DOHH2 (cell line): ENCODE data around the gene PARS2.

Experiments used
- H3F3A ChIP-seq: fragments of 200-600 bp; sonication (generic), shearing (Covaris generic); 2 replicates; pipeline ENCODE4 v1.6.0; 2016; ENCODE audit warnings: antibody characterized with exemption, mild to moderate bottlenecking; ENCODE audit not compliant: control insufficient read depth, insufficient read depth
- H3K27ac ChIP-seq: fragments of 200-600 bp; sonication (generic); 2 replicates; pipeline ENCODE4 v1.5.1; 2014; ENCODE audit warnings: low read depth, mild to moderate bottlenecking, low read length, moderate library complexity
- H3K27me3 ChIP-seq: fragments of 200-600 bp; sonication (generic); 2 replicates; pipeline ENCODE4 v1.6.1; 2014; ENCODE audit warnings: mild to moderate bottlenecking, low read length, mixed read lengths; ENCODE audit not compliant: control insufficient read depth
- H3K36me3 ChIP-seq: fragments of 200-600 bp; sonication (generic); 2 replicates; pipeline ENCODE4 v1.6.1; 2014; ENCODE audit warnings: mild to moderate bottlenecking, low read length, moderate library complexity, mixed read lengths; ENCODE audit not compliant: control insufficient read depth
- H3K4me1 ChIP-seq: fragments of 200-600 bp; sonication (generic); 2 replicates; pipeline ENCODE4 v1.6.1; 2014; ENCODE audit warnings: mild to moderate bottlenecking, low read length, mixed read lengths; ENCODE audit not compliant: control insufficient read depth
- H3K4me2 ChIP-seq: fragments of 200-600 bp; sonication (generic); 2 replicates; pipeline ENCODE4 v1.6.0; 2014; ENCODE audit warnings: mild to moderate bottlenecking, low read length, moderate library complexity
- H3K4me3 ChIP-seq: fragments of 200-600 bp; sonication (generic); 2 replicates; pipeline ENCODE4 v1.5.1; 2014; ENCODE audit warnings: mild to moderate bottlenecking, low read length, mixed read lengths
- H3K79me2 ChIP-seq: fragments of 200-600 bp; sonication (generic); 2 replicates; pipeline ENCODE4 v1.6.1; 2014; ENCODE audit warnings: mild to moderate bottlenecking, low read length, mixed read lengths; ENCODE audit not compliant: control insufficient read depth
- H3K9me2 ChIP-seq: fragments of 200-600 bp; sonication (generic); replicated peaks from 2 replicates; pipeline ENCODE4 v1.6.1; 2014; ENCODE audit warnings: mild to moderate bottlenecking, low read length, mixed read lengths; ENCODE audit not compliant: control insufficient read depth
- H3K9me3 ChIP-seq: fragments of 200-600 bp; sonication (generic); 2 replicates; pipeline ENCODE4 v1.6.1; 2014; ENCODE audit warnings: antibody characterized with exemption, low read length, mixed read lengths; ENCODE audit not compliant: control insufficient read depth, insufficient read depth
- H4K20me1 ChIP-seq: fragments of 200-600 bp; sonication (generic); 2 replicates; pipeline ENCODE4 v1.6.0; 2014; ENCODE audit warnings: low read depth, mild to moderate bottlenecking, antibody characterized with exemption, low read length, moderate library complexity; ENCODE audit not compliant: control insufficient read depth, insufficient read depth
- CTCF ChIP-seq: fragments of 200-600 bp; sonication (generic); IDR thresholded peaks from one replicate; pipeline ENCODE4 v1.5.1; 2014; ENCODE audit warnings: antibody characterized with exemption, mild to moderate bottlenecking, low read depth, low read length; ENCODE audit not compliant: poor library complexity, severe bottlenecking
- EZH2phosphoT487 ChIP-seq: fragments of 200-600 bp; sonication (generic); IDR thresholded peaks from 2 replicates; pipeline ENCODE4 v1.6.1; 2017; ENCODE audit warnings: borderline replicate concordance, mild to moderate bottlenecking, antibody characterized with exemption, low read length, moderate library complexity, mixed read lengths

PARS2 gene

GRCh38 chr1:54786778-54787177 lies 22.5 kb upstream of the PARS2 start:
- Histone ChIP-seq H3K79me2 (no peaks in the 10 kb centered on the region), H3K4me3 (no peak overlapping the region), H3K9me3 (no peaks in the 10 kb centered on the region), H3K27me3 (no peaks in the 10 kb centered on the region; the same call in 1 of the 2 replicates), H3K27ac (no peak overlapping the region), H3K4me2 (no peak overlapping the region), H3K36me3 (no peaks in the 10 kb centered on the region), H4K20me1 (no peaks in the 10 kb centered on the region), H3K9me2 (no peaks in the 10 kb centered on the region), H3F3A (no peaks in the 10 kb centered on the region), H3K4me1 (no peaks in the 10 kb centered on the region)
- TF ChIP-seq EZH2phosphoT487, result no peak
- no peak for TF ChIP-seq CTCF

GRCh38 chr1:54784066-54784465 lies 19.7 kb upstream of the PARS2 start:
- Histone ChIP-seq H3K4me3 (no peak overlapping the region), H3K79me2 (no peaks in the 10 kb centered on the region), H3K9me3 (no peaks in the 10 kb centered on the region), H3K27me3 (no peaks in the 10 kb centered on the region; the same call in 1 of the 2 replicates), H3F3A (no peaks in the 10 kb centered on the region), H3K36me3 (no peaks in the 10 kb centered on the region), H3K4me2 (no peak overlapping the region), H3K4me1 (no peaks in the 10 kb centered on the region), H3K27ac (no peak overlapping the region), H4K20me1 (no peaks in the 10 kb centered on the region), H3K9me2 (no peaks in the 10 kb centered on the region)
- TF ChIP-seq CTCF, result no peak
- TF ChIP-seq EZH2phosphoT487, result no peak

GRCh38 chr1:54782588-54782987 lies 18.3 kb upstream of the PARS2 start:
- H3K9me3 ChIP-seq, result no peaks in the 10 kb centered on the region
- no peak overlapping the region for H3K27ac ChIP-seq
- no peaks in the 10 kb centered on the region for H3K79me2 ChIP-seq
- no peaks in the 10 kb centered on the region for H3K9me2 ChIP-seq
- no peaks in the 10 kb centered on the region for H3F3A ChIP-seq
- H3K36me3 ChIP-seq, result no peaks in the 10 kb centered on the region
- no peaks in the 10 kb centered on the region; the same call in 1 of the 2 replicates for H3K27me3 ChIP-seq
- no peak overlapping the region for H3K4me3 ChIP-seq
- TF ChIP-seq EZH2phosphoT487, result no peak
- TF ChIP-seq CTCF, result no peak
- H3K4me2 ChIP-seq, result no peak overlapping the region
- no peaks in the 10 kb centered on the region for H4K20me1 ChIP-seq
- H3K4me1 ChIP-seq, result no peaks in the 10 kb centered on the region

- H3K9me3 ChIP-seq, result no peaks in the 10 kb centered on the region
- no peaks in the 10 kb centered on the region for H3K9me2 ChIP-seq
- no peak overlapping the region for H3K4me2 ChIP-seq
- H3K4me3 ChIP-seq, result no peak overlapping the region
- TF ChIP-seq EZH2phosphoT487, result no peak
- TF ChIP-seq CTCF, result no peak
- no peaks in the 10 kb centered on the region for H3K36me3 ChIP-seq
- H3K27ac ChIP-seq, result no peak overlapping the region
- H3K27me3 ChIP-seq, result no peaks in the 10 kb centered on the region; the same call in 1 of the 2 replicates
- no peaks in the 10 kb centered on the region for H3K79me2 ChIP-seq
- no peaks in the 10 kb centered on the region for H4K20me1 ChIP-seq
- H3F3A ChIP-seq, result no peaks in the 10 kb centered on the region
- H3K4me1 ChIP-seq, result no peaks in the 10 kb centered on the region
These were observed 17.8 kb upstream of the PARS2 start for GRCh38 chr1:54782156-54782555.
